ENCODE results near the gene SASH1.
A peak's percentile ranks its signal among the peaks of the same experiment; 100 is the strongest.

The SASH1 gene

DNA sequence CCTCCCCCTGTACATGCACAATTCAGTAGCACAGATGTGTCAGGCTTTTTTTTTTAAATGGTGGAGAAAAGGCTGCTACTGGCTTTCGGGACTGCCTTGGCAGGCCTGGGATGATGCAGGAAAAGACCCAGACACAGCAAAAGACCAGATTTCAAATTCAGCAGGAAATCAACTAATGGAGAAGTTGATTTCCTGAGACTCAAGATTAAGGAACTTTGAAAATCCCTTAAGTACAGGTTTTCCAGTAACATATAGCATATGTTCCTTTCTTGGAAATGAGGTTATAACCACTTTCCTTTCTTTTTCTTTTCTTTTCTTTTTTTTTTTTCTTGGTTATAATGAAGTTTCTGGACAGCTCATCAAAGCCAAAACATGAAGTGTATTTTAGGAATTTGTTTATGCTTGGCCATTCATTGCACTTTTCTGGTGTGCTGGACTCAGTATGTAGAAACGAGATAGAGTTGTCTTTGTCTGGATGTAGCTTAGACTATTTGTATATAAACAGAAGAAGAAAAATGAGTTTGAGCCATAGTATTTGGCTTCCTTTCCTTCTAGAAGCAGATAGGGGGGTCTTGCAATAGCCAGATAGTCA lies 119.4 kb downstream of the SASH1 start:
- DNase-seq (ENCODE audit: low read depth), result no peak

DNA sequence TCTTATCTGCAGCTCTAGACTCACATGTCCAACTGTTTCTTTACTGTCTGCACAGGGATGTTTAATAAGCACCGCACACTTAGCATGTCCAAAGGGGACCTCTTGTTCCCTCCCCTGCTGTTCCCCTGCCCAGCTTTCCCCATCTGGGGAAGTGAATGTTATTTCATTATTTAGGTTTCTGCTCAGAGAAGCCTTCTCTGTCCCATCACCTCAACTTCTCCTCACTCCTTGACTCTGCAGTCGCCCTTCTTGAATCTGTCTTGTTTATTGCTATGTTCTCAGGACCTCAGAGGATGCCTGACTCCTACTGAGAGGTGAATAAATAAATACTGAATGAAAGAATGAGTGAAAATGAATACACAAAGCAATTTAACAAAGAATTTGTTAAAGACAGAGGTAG lies 121.0 kb downstream of the SASH1 start:
- no peak for DNase-seq (ENCODE audit: low read depth)

DNA sequence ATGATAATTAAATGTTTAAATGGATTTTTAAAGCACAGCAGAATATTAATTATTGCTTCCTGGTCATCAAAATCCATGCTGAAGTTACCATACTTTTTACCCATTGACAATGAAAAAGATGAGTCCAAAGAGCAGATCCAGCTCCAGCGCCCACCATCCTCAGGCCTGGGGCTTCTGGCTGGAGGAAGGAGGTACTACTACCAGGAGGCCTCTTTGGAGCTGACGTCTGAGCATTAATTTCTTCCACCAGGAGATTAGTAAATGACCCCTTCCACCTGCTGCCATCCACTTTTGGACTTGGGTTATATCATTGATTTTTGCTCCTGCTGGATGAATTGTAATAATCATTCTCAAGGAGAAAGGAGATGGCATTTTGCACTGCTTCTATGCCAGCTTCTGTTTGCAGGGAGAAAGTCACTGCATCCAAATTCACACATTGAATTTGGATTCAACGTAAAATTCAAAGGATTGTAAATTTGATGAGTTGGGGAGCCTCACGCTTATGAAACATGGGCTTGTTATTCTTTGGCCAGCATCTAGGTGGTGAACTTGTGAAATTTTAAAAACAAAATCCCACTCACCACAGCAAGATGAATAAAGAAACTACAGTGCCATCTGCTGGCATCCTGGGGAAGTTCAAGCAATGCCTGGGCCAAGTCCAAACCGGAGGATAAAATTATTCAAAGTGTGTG lies 121.8 kb downstream of the SASH1 start:
- peak; percentile 69 for DNase-seq (ENCODE audit: low read depth)

DNA sequence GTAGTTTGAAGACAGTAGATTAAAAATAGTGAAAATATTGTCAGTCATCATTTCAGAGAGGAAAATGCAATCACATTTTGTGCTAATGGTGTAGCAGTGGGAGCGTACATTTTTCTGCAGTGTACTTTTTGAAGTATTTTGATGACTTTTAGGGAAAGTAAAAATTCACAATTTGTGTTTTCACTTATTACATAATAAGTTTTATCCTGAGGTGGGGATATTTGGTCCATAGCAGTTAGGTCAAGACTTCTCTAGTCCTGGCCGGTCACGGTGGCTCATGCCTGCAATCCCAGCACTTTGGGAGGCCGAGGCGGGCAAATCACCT lies 122.3 kb downstream of the SASH1 start:
- no peak for DNase-seq (ENCODE audit: low read depth)

DNA sequence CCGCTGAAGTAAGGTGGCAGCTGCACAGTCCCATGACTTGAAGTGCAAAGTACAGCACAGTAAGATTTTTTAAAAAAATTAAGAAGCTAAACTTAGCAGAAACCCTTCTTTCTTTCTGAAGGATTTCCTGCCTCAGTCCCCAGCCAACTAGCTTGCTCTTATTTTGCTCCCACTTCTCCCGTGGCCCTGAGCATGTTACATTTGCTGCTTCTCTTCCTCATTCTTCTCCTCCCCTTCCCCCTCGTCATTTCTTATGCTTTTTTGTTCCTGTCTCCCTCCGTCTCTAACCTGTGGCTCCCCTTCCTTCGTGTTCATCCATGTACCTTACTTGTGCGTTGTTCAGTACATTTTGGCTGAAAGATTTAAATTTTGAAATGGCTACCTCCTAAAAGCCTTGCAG lies 123.0 kb downstream of the SASH1 start:
- DNase-seq (ENCODE audit: low read depth), result no peak

DNA sequence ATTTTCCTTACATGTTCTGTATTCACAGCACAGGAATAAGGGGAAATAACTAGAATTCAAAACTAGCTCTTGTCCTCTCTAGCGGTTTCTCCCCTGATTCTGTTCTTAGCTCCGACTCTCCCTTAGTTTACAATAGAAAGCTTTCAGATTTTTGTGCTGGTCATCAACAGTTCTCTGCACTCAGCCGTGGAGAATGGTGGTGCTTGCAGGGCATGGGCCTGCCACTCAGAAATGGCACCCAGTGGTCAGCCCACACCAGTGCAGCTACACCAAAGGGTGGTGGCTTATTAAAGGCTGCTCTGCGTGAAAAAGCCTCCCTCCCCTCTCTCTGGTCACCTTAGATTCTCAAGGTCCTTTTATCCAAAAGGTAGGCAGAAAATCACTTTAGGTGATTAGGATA lies 123.5 kb downstream of the SASH1 start:
- no peak for DNase-seq (ENCODE audit: low read depth)

DNA sequence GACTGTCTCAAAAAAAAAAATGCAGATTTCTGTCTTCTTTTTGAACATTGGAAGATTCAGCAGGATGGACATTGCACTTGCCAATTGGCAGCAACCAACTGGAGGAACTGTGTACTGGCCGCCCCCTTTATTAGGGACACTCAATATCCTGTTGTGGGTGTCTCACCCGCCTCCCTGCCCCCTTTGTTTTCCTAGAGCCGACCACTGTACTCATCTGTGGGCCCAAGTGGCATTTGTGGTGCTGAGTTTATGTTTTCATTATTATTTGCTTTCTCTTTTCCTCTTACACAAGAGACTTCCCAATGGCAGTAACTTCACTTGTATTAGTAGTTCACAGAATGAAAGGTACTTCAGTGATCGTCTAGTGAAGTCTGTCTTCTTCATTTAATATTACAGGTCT lies 125.3 kb downstream of the SASH1 start:
- DNase-seq (ENCODE audit: low read depth), result no peak

DNA sequence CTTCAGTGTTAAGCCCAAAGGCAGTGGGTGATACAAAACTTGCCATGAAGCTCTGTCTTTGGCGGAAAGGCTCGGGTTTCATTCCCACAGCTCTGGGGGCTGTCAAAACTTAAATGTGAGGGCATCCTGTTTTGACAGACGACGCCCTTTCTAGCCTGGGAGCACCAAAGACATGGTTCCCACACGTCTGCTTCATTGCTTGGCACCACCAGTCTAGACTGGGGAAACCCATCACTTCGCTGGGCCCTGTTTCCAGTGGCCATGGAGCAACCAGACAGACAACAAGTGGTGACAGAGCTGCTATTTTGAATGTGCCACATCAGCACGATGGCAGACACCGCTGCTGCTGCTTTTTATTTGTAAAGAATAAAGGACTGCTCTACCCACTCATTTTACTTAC lies 127.5 kb downstream of the SASH1 start:
- DNase-seq (ENCODE audit: low read depth), result no peak

DNA sequence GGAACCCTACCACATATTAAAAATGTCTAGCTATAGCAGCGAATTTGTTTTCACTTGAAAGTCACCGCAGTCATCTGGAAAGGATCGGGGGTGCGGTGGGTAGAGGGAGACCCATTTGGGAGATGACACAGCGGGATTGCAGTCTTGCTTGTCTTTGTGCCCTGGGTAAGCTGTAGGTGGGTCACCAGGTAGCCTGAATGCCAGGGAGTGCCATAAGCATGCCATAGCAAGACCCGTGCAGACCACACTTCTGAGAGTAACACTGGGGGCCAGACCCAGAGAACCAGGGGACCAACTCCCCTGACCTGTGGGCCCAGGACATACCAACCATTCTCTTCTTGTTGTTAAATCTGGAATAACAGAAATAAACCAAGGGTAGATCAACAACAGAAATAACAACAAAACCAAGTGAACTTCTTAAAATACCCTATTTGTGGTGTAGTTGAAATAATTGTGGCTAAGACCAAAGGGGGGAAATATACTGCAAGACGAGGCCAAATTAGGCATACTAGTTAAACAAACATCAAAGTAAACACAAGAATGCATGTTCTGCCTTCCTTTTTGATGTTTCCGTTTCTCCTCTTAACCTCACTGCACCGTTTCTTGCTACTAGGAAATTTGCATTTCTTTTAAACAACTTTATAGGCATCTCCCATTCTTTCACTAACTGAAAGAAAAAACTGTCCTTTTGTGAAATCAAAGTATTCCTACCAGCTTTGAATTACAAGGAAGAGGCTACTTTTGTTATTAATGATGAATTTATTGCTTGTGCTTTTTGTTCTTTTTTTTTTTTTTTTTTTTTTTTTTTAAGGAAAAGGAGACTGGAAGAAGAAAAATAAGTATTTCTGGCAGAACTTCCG lies 128.2 kb downstream of the SASH1 start:
- DNase-seq (ENCODE audit: low read depth), result no peak

DNA sequence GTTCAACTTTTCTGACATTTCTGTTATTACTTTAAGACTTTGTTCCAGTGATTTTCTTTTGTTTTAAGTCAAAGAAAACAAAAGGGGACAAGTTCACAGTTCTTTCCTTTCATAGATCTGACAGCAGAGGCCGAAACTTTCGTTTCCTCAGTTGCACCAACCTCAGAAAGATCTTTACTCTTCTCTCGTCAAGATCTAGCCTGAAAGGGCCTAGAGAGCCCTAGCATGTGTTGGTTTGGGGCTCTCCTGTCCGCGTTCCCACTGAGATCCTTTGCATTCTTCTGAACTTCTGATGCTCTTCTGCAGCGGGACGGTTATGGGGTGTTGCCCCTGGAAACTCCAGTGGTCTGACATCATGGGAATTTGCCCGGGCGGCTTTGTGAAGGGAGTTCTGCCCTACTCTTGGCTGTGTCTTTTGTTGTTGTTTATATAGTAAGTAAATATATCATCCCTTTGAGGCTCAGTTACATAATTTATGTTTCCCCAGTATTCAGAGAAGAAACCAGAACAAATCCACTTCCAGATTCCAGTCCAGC lies 129.1 kb downstream of the SASH1 start:
- DNase-seq (ENCODE audit: low read depth), result no peak

DNA sequence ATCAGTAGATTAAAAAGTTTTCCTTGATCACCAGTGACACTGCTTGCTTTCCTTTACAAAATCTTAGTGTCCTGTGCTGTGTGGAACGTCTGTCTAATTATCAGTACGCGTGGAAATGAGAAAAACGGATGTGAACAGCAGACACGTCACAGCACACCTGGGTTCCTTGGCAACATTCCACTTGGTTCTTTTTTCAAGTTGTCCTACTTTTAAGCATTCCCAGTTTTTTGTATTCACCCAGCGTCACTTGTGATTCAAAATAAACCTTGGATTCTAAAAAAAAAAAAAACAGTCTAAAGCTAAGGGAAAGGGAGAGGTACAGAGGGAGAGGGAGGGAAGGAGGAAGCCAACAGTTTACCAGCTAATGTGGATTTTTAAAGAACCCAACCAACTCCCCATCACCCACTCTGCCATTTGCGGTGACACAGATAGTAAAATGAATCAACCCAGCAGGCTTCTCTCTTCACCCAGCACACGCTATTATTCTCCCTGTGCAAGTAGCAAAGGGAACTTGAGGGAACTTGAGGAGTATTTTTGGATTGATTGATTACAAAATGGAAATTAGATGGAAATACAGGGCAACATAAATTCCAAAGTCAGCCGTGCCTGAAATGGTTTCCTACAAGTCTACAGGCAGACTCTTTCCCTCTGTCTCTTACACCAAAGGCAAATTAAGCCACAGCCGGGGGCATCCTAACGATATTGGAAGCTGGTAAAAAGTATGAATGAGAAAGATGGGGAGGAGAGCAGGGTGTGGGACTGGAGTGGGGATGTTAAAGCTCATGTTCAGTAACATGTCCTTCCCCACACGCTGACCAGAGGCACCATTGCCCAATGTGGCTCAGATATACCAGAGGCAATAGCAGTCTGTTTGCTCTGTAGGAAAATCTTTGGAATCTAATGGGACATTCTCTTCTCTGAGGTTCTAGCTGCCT lies 129.8 kb downstream of the SASH1 start:
- no peak for DNase-seq (ENCODE audit: low read depth)

DNA sequence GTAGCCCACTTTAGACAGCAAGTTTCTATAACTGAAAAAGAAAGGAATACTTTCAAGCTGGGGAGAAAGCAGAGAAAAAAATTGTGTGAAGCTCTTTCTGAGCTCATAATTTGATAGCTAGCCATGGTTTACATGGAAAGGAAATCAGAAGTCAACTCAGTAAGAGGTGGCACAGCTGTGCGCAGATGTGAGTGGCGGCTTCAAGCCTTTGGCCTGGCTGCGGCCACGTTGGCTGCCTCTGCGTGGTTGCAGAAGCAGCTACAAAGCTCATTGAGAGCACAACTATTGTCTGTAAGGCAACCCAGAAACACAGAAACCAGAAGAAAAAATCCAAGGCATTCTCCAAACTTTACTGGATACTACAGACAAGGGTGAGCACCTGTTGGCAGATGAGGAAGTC lies 136.9 kb downstream of the SASH1 start:
- DNase-seq (ENCODE audit: low read depth), result no peak

DNA sequence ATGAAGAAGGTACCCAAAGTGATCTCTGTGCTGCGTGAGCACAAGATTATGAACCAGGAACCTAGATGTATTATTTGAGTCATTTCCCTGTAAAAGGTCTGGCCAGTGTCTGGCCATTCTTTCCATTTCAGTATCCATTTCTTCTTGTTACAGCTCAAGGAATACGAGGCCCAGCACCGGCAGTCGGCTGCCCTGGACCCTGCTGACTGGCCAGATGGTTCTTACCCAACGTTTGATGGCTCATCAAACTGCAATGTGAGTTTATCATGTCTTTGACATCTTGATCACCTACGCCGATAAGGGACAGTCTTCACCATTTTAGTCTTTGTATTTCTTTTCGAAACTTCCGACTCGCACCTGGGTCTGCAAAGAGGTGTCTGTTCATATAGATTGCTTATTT lies 144.8 kb downstream of the SASH1 start:
- no peak for DNase-seq (ENCODE audit: low read depth)

DNA sequence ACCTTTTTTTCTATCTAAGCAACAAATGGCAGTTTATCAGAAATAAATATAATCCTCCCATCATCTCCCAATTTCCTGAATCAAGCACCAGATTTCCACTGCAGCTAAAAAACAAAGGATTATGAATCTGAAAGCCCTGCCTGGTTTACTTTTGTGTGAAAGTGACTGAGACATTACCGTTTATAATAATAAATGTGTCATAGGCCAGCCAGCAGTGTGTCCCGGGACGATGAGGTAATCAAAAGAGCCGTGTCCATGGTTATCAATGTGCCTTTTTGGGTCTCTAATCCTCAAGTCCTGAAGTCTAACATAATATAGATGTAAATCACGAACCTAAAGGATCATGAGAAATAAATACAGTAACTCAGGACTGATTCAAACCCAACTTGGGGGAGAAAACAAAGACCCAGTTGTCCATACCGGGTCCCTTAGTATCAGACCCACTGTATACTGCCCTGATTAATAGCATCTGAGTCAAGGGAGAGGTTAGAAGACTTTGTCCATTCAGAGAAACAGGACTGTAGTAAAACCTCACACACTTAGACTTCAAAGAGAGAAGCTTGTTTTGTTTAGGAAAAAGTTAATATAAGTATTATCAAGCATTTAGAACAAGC lies 149.1 kb downstream of the SASH1 start:
- DNase-seq (ENCODE audit: low read depth), result no peak

DNA sequence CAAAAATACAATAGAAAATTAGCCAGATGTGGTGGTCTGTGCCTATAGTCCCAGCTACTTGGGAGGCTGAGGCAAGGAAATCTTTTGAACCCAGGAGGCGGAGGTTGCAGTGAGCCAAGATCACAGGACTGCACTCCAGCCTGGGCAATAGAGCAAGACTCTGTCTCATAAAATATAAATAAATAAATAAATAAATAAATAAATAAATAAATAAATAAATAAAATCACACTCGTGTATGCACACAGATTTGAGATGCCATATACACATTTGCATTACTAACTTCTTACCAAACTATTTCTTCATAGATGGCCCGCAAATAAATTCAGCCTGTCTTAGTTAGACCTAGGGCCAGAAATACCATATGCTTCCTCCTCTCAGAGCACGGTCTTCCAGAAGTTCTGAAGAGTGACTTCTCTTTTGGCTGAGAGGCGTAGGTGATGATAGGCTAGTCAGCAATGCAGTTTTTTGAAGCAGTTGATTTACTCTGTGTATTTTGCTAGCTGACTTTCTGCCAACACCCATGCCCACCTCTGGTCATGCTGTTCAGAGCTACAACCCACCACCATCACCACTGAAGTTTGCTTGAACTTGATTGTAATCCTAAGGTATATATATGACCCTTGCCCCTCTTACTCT lies 150.1 kb downstream of the SASH1 start:
- no peak for DNase-seq (ENCODE audit: low read depth)

DNA sequence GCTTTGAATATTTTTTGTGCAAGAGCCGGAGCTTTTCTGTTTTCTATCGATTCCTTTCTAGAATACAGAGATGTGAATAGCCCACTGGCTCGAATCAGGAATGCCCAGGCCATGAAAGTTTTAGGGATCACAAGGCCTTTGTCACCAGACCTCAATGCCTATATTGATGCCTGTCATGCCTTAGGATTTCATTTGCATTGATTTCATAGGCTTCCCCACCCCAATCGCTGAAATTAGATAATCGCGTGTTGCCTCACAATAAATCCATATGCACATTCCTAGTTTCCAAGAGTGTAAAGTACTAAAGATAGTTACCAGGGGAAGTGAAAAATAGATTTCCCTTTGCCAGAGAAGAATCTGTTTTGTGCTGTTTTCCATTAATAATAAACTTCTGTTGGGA lies 150.8 kb downstream of the SASH1 start:
- DNase-seq (ENCODE audit: low read depth), result no peak

DNA sequence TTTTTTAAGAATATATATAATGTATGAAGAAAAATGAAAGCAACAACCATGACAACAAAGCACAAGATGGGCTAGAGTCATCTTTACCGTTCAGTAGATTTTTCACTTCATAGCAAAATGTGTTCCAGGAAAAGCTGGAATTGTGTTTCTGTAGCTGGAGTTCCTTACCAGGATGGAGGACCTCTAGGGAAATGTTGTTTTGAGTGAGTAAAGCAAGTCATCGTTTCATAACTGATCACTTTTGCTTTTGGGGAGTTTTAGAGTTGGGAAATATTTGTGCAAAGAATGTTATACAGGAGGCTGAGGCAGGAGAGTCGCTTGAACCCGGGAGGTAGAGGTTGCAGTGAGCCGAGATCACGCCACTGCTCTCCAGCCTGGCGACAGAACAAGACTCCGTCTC lies 151.6 kb downstream of the SASH1 start:
- no peak for DNase-seq (ENCODE audit: low read depth)

DNA sequence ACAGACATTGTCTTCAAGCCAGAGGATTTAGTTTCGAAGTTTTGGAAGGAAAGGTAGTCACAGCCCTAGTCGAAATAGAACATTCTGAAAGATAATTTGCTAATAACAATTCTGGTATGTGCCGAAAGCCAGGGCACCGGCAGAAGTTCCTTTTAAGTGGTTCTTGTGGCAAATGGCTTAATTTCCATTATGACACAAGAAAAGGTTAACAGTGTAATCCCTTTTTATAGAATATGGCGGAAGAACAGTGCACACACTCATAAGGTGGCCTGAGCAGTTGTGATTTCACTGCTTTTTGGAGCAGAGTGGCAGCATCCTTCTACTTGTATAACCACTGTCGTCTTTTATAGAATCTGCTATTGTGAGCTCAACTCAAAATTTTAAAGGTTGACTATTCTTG lies 152.4 kb downstream of the SASH1 start:
- no peak for DNase-seq (ENCODE audit: low read depth)

DNA sequence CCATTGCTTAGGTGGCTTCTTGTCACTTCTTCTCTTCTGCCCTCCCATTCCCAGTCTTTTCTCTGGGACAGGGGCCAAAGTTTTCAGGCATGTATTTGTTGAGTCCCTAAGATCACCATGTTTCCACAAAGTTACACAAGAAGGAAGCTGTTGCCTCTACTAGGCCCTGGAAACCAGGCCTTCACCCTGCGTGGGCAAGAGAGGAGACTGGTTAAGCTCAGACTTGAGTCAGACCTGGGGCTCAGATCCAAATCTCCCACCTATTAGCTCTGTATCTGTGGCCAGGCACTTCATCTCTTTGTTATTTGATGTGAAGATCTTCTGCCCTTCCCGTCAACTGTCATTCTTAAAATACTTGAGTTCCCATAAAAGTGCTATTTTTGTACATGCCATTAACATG lies 154.6 kb downstream of the SASH1 start:
- DNase-seq (ENCODE audit: low read depth), result no peak

DNA sequence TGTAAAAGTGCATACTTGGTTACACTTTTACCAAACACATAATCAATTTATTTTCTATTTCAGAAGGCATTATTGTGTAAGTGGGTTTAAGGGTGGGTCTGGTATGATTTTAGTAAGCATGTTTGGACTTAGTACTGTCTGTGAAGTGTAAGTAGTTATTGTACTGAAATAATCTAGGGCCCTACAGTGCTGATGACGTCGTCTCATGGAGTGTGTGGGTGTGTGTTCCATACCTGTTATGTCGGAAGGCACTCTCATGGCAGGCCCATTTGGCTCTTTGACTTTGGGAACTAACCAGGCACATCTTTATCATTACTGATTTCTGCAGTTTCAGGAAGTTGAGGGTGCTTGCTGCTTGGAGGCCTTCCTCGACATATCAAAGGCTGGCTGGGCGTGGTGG lies 155.1 kb downstream of the SASH1 start:
- DNase-seq (ENCODE audit: low read depth), result no peak

DNA sequence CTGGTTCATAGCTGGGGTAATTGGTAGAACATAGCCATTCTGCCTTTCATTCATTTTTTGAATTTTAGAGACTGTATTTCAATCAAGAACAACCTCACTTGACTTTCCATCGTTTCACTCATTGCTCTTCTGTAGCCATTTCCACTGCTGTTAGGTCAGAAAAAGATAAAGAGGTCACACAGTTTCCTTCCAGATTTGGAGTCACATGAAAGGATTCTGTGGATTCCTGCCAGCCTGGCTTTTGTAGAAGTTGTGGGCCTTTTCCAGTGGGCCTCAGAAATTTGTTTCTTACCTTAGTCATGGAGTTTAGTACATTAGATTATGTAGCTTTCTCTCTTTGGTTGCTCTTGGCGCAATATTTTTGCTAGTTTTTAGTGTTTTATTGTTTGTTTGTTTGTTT lies 157.8 kb downstream of the SASH1 start:
- DNase-seq (ENCODE audit: low read depth), result no peak

Measured in HS-27A (cell line).